Caco-2 (cell line): ENCODE results near the gene CACNB1. TPM values are rescaled to one million over a fixed set of nuclear protein-coding genes. Genes with fewer than 3 reads are reported as not detected.

Source experiments
- BruUV-seq: library from RNA; stranded (reverse); fragments of 400-500 nt; replicated peaks from 2 replicates; lab custom pipeline; 2021; lab: Mats Ljungman, UMichigan
- CTCF ChIA-PET: fragments of 300-600 bp; sonication (Branson Sonifier 250); formaldehyde crosslinking; loops from one replicate; lab custom pipeline; 2022; ENCODE audit warnings: antibody characterized with exemption; lab: Charles Lee
- POLR2A ChIA-PET: fragments of 300-600 bp; sonication (Branson Sonifier 250); formaldehyde crosslinking; loops from one replicate; lab custom pipeline; 2022; ENCODE audit warnings: antibody characterized with exemption; lab: Charles Lee
- DNase-seq, 2 experiments: peaks; one replicate each; pipeline versions ENCODE4 v3.0.0 to v3.0.0-alpha.2; 2020 to 2022
- H3K27me3 ChIP-seq: replicated peaks from 2 replicates; pipeline ENCODE4 v1.6.0; 2011; ENCODE audit warnings: low read length; ENCODE audit not compliant: control insufficient read depth, insufficient read depth
- H3K36me3 ChIP-seq: 2 replicates; pipeline ENCODE4 v1.5.1; 2011; ENCODE audit warnings: low read length; ENCODE audit not compliant: control insufficient read depth, insufficient read depth
- H3K4me1 ChIP-seq: fragments of 250-450 bp; sonication (Bioruptor Pico); 2 replicates; pipeline ENCODE4 v1.5.1; 2020; ENCODE audit warnings: mild to moderate bottlenecking
- H3K4me3 ChIP-seq: 2 replicates; pipeline ENCODE4 v1.5.1; 2011; ENCODE audit warnings: low read depth, mild to moderate bottlenecking, control low read depth, low read length
- H3K9me3 ChIP-seq: fragments of 250-450 bp; sonication (Bioruptor Pico); 2 replicates; pipeline ENCODE4 v1.5.1; 2020; ENCODE audit warnings: mild to moderate bottlenecking, moderate library complexity
- H3K27ac Mint-ChIP-seq: one replicate; pipeline ENCODE4 v1.8.0; 2022; ENCODE audit warnings: mixed read lengths; ENCODE audit not compliant: unreplicated experiment
- H3K27me3 Mint-ChIP-seq: one replicate; pipeline ENCODE4 v1.8.0; 2022; ENCODE audit warnings: mixed read lengths; ENCODE audit not compliant: insufficient read depth, unreplicated experiment
- H3K36me3 Mint-ChIP-seq: one replicate; pipeline ENCODE4 v1.8.0; 2022; ENCODE audit warnings: mild to moderate bottlenecking, mixed read lengths; ENCODE audit not compliant: insufficient read depth, unreplicated experiment
- H3K4me1 Mint-ChIP-seq: one replicate; pipeline ENCODE4 v1.8.0; 2022; ENCODE audit warnings: low read depth, mixed read lengths; ENCODE audit not compliant: unreplicated experiment
- H3K4me3 Mint-ChIP-seq: one replicate; pipeline ENCODE4 v1.8.0; 2022; ENCODE audit warnings: mild to moderate bottlenecking, moderate library complexity, mixed read lengths; ENCODE audit not compliant: unreplicated experiment
- H3K9me3 Mint-ChIP-seq: one replicate; pipeline ENCODE4 v1.8.0; 2022; ENCODE audit warnings: mixed read lengths; ENCODE audit not compliant: unreplicated experiment
- CTCF ChIP-seq, 2 experiments: fragments of 200-600 bp in 1 of 2; IDR thresholded peaks; 1 replicate in 1 of 2; 2 replicates in 1 of 2; pipeline versions ENCODE4 v1.5.1 to v1.8.0; 2011 to 2022; ENCODE audit warnings: antibody characterized with exemption in 1 of 2, control low read depth in 1 of 2, inconsistent platforms in 1 of 2, low read depth in 1 of 2, low read length in 1 of 2, mild to moderate bottlenecking in 1 of 2, moderate library complexity in 1 of 2; ENCODE audit not compliant: insufficient read depth in 1 of 2, severe bottlenecking in 1 of 2, unreplicated experiment in 1 of 2
- intact Hi-C: fragments of 100-400 bp; cut with micrococcal nuclease; formaldehyde crosslinking; loops from one replicate; pipeline ENCODE4 v1.10.0; 2022; ENCODE audit not compliant: unreplicated experiment
- total RNA-seq: library from RNA; stranded (reverse); gene quantifications from 2 replicates; pipeline ENCODE4 v1.2.3, GENCODE V29; 2022

Gene CACNB1
- total RNA-seq, 1 experiment from 2014 or later = 7.0 TPM

GRCh38 chr17:39235555-39236449 is 38.3 kb upstream of the CACNB1 start:
- Histone ChIP-seq H3K27me3 (no peaks in the 10 kb centered on the region), H3K4me1 (no peaks in the 10 kb centered on the region), H3K36me3 (no peaks in the 10 kb centered on the region), H3K9me3 (no peaks in the 10 kb centered on the region), H3K4me3 (no peak overlapping the region)
- peak; percentile 61 to 63 for DNase-seq
- intact Hi-C loops = loop anchor here (1.0 kb wide), 1 partner anchor 8 kb away; no protein-coding TSS in a partner anchor
- Mint-ChIP-seq H3K4me3 (no peak overlapping the region), H3K9me3 (no peaks in the 10 kb centered on the region), H3K27me3 (peaks cover 3% of the 10 kb centered on the region), H3K4me1 (no peaks in the 10 kb centered on the region), H3K27ac (no peak overlapping the region), H3K36me3 (no peaks in the 10 kb centered on the region)
- CTCF ChIA-PET = interaction anchor here (0.6 to 3.9 kb wide), 14 partner anchors 9 to 307 kb away, joined by 3 to 27 read pairs (median 5); partner anchors contain the start of genes RPL19 and STAC2
- BruUV-seq = no TSS peak
- POLR2A ChIA-PET = no interaction called here
- TF ChIP-seq CTCF (IDR thresholded peaks at IDR 0.05; ENCODE audit: insufficient read depth in 1 of 2, low read depth in 1 of 2, low read length in 1 of 2, severe bottlenecking in 1 of 2, unreplicated experiment in 1 of 2) = peak; percentile 76 to 89

- ChIA-PET CTCF (interaction anchor here (0.5 to 3.4 kb wide), 8 partner anchors 13 to 265 kb away, joined by 3 to 16 read pairs (median 3); partner anchors contain the start of gene FBXO47), POLR2A (no interaction called here)
- intact Hi-C loops = loop anchor here (1.0 kb wide), 1 partner anchor 25 kb away; no protein-coding TSS in a partner anchor
- H3K4me1 Mint-ChIP-seq = no peaks in the 10 kb centered on the region
- DNase-seq = peak in 1 of 2 experiments; percentile 50
- Histone ChIP-seq H3K4me1 (no peaks in the 10 kb centered on the region), H3K36me3 (no peaks in the 10 kb centered on the region), H3K27me3 (peaks cover 2% of the 10 kb centered on the region), H3K9me3 (no peaks in the 10 kb centered on the region), H3K4me3 (no peak overlapping the region)
- H3K36me3 Mint-ChIP-seq = no peaks in the 10 kb centered on the region
- H3K9me3 Mint-ChIP-seq = no peaks in the 10 kb centered on the region
- no TSS peak for BruUV-seq
- peak; percentile 23 to 65 for TF ChIP-seq CTCF (IDR thresholded peaks at IDR 0.05; ENCODE audit: insufficient read depth in 1 of 2, low read depth in 1 of 2, low read length in 1 of 2, severe bottlenecking in 1 of 2, unreplicated experiment in 1 of 2)
- no peak overlapping the region for H3K27ac Mint-ChIP-seq
- H3K4me3 Mint-ChIP-seq = no peak overlapping the region
- H3K27me3 Mint-ChIP-seq = peaks cover 7% of the 10 kb centered on the region
Observed at GRCh38 chr17:39231591-39232551, 34.4 kb upstream of the CACNB1 start.
